HCT116 (cell line): ENCODE results near the gene NT5C1A. TPM values are rescaled to one million over a fixed set of nuclear protein-coding genes. Genes with fewer than 3 reads are reported as not detected.

Source experiments
- total RNA-seq: library from RNA; stranded (reverse); gene quantifications from one replicate; pipeline ENCODE4 v1.2.1, GENCODE V29; 2021; ENCODE audit not compliant: unreplicated experiment

NT5C1A gene
- total RNA-seq, 1 experiment from 2014 or later = not detected

Other genes starting within 250 kb of the NT5C1A start
- gene BMP8A, start 180.5 kb downstream of the NT5C1A start, total RNA-seq = 4.1 TPM
- 455 TPM for gene PABPC4, start 95.3 kb downstream of the NT5C1A start, total RNA-seq
- gene HEYL, start 32.5 kb downstream of the NT5C1A start, total RNA-seq = 8.8 TPM
- 5.2 TPM for gene HPCAL4, start 19.3 kb upstream of the NT5C1A start, total RNA-seq
- 73.8 TPM for gene PPIE, start 66.8 kb upstream of the NT5C1A start, total RNA-seq
- 3.7 TPM for gene OXCT2, start 99.2 kb upstream of the NT5C1A start, total RNA-seq
- gene BMP8B, start 116.8 kb upstream of the NT5C1A start, total RNA-seq = 9.5 TPM
- gene TRIT1, start 211.4 kb upstream of the NT5C1A start, total RNA-seq = 32.3 TPM
- 10.0 TPM for gene MYCL, start 229.8 kb upstream of the NT5C1A start, total RNA-seq